HepG2 (cell line): ENCODE results near the gene NOS1AP. TPM values are rescaled to one million over a fixed set of nuclear protein-coding genes. Genes with fewer than 3 reads are reported as not detected.

ENCODE experiments used
- ATAC-seq: fragments of 200-7000 bp; cut with Tn5 transposase; 3 replicates; pipeline ENCODE4 v1.9.1; 2020; ENCODE audit warnings: mild to moderate bottlenecking, moderate library complexity
- BruUV-seq: library from RNA; stranded (reverse); fragments of 400-500 nt; replicated peaks from 2 replicates; lab custom pipeline; 2021; lab: Mats Ljungman, UMichigan
- CTCF ChIA-PET: fragments of 300-600 bp; formaldehyde crosslinking; extraction: SDS; loops from one replicate; lab custom pipeline; 2021; ENCODE audit warnings: low total read pairs, inconsistent platforms, low intra/inter-chr PET ratio; lab: Yijun Ruan, JAX
- POLR2A ChIA-PET: fragments of 350-600 bp; sonication (Branson Sonifier 250); formaldehyde crosslinking; loops from one replicate; lab custom pipeline; 2020; ENCODE audit warnings: antibody characterized with exemption, inconsistent platforms; lab: Yijun Ruan, JAX
- DNase-seq: peaks from one replicate; pipeline ENCODE4 v3.0.0-alpha.2; 2015; ENCODE audit warnings: low spot score
- FAIRE-seq: peaks from 3 replicates; lab custom pipeline; 2011; peaks lifted over from hg19 to GRCh38; lab: Jason Lieb, UNC
- H2AFZ ChIP-seq: one replicate; pipeline ENCODE4 v1.6.1; 2011; ENCODE audit warnings: low read length, inconsistent platforms
- H3K27ac ChIP-seq: fragments of 300-600 bp; 3 replicates; pipeline ENCODE4 v1.8.0; 2011; ENCODE audit warnings: mixed run types, mild to moderate bottlenecking, mixed read lengths, low read length, inconsistent platforms; ENCODE audit not compliant: insufficient read depth; ENCODE audit errors: extremely low read length
- H3K27me3 ChIP-seq, 2 experiments: fragments of 200-600 bp in 1 of 2; 2 replicates in 1 of 2; 3 replicates in 1 of 2; pipeline versions ENCODE4 v1.6.0 to v1.8.0; 2011; ENCODE audit warnings: low read length in 2 of 2, mild to moderate bottlenecking in 2 of 2, moderate library complexity in 2 of 2, inconsistent platforms in 1 of 2; ENCODE audit not compliant: insufficient read depth in 2 of 2, control insufficient read depth in 1 of 2
- H3K36me3 ChIP-seq, 2 experiments: fragments of 200-600 bp in 1 of 2; replicated peaks in 1 of 2; 2 replicates in 1 of 2; 3 replicates in 1 of 2; pipeline versions ENCODE4 v1.5.1 to v1.8.0; 2011; ENCODE audit warnings: low read length in 2 of 2, inconsistent platforms in 1 of 2; ENCODE audit not compliant: insufficient read depth in 2 of 2, control insufficient read depth in 1 of 2
- H3K4me1 ChIP-seq: 2 replicates; pipeline ENCODE4 v1.5.1; 2012; ENCODE audit warnings: low read length, inconsistent platforms; ENCODE audit not compliant: insufficient read depth
- H3K4me2 ChIP-seq: 2 replicates; pipeline ENCODE4 v1.6.0; 2011; ENCODE audit warnings: low read depth, low read length, inconsistent platforms
- H3K4me3 ChIP-seq, 3 experiments: fragments of 200-600 bp in 1 of 3; sonication (generic), shearing (Covaris generic) in 1 of 3; replicated peaks in 1 of 3; 2 replicates each; pipeline ENCODE4 v1.5.1; 2011 to 2016; ENCODE audit warnings: low read length in 3 of 3, inconsistent platforms in 2 of 3, low read depth in 2 of 3, mild to moderate bottlenecking in 2 of 3, control low read depth in 1 of 3, mixed read lengths in 1 of 3; ENCODE audit not compliant: insufficient read depth in 1 of 3
- H3K79me2 ChIP-seq: one replicate; pipeline ENCODE4 v1.6.1; 2011; ENCODE audit warnings: low read length, inconsistent platforms; ENCODE audit not compliant: insufficient read depth
- H3K9ac ChIP-seq: 2 replicates; pipeline ENCODE4 v1.6.0; 2011; ENCODE audit warnings: mild to moderate bottlenecking, low read depth, low read length, inconsistent platforms; ENCODE audit not compliant: insufficient read depth
- H3K9me3 ChIP-seq: 2 replicates; pipeline ENCODE4 v1.5.1; 2012; ENCODE audit warnings: mild to moderate bottlenecking, low read length
- H4K20me1 ChIP-seq: 2 replicates; pipeline ENCODE4 v1.6.0; 2011; ENCODE audit warnings: inconsistent platforms, mild to moderate bottlenecking, low read length, moderate library complexity; ENCODE audit not compliant: insufficient read depth
- CBX1 ChIP-seq: IDR thresholded peaks from one replicate; pipeline ENCODE4 v1.6.1; 2016; ENCODE audit warnings: antibody characterized with exemption, low read depth
- FOXK1 ChIP-seq: sonication (generic); formaldehyde crosslinking; IDR thresholded peaks from 2 replicates; pipeline ENCODE4 v1.4.0; 2020; ENCODE audit warnings: low read depth, missing genetic modification reagents, borderline replicate concordance
- HNRNPK ChIP-seq: fragments of 200-400 bp; formaldehyde crosslinking; IDR thresholded peaks from 2 replicates; pipeline ENCODE4 v1.6.1; 2018; ENCODE audit warnings: low read length, low read depth, moderate library complexity, mild to moderate bottlenecking; ENCODE audit not compliant: poor library complexity, severe bottlenecking
- KAT8 ChIP-seq: IDR thresholded peaks from 2 replicates; pipeline ENCODE4 v1.6.1; 2016; ENCODE audit warnings: missing genetic modification reagents, missing compliant biosample characterization
- RAD21 ChIP-seq: fragments of 450-650 bp; formaldehyde crosslinking; IDR thresholded peaks from 2 replicates; pipeline ENCODE4 v1.5.0; 2020; ENCODE audit warnings: mild to moderate bottlenecking
- RORA ChIP-seq: sonication (generic); formaldehyde crosslinking; IDR thresholded peaks from 2 replicates; pipeline ENCODE4 v1.5.0; 2020; ENCODE audit warnings: mild to moderate bottlenecking, missing genetic modification reagents, moderate library complexity
- SMYD3 ChIP-seq: sonication (generic); formaldehyde crosslinking; IDR thresholded peaks from 2 replicates; pipeline ENCODE4 v1.8.1; 2023; ENCODE audit warnings: mild to moderate bottlenecking, missing genetic modification reagents
- SNAPC2 ChIP-seq: sonication (generic); formaldehyde crosslinking; IDR thresholded peaks from 2 replicates; pipeline ENCODE4 v1.8.1; 2022; ENCODE audit warnings: mild to moderate bottlenecking, missing genetic modification reagents
- SRF ChIP-seq: IDR thresholded peaks from 2 replicates; pipeline ENCODE4 v1.6.1; 2011; ENCODE audit warnings: mild to moderate bottlenecking, low read depth, low read length, moderate library complexity
- STAT5B ChIP-seq: sonication (generic); formaldehyde crosslinking; IDR thresholded peaks from 2 replicates; pipeline ENCODE4 v1.4.0; 2020; ENCODE audit warnings: missing genetic modification reagents
- WIZ ChIP-seq: sonication (generic); formaldehyde crosslinking; IDR thresholded peaks from 2 replicates; pipeline ENCODE4 v1.5.1; 2020; ENCODE audit warnings: mild to moderate bottlenecking, missing genetic modification reagents
- ZNF253 ChIP-seq: sonication (generic); formaldehyde crosslinking; IDR thresholded peaks from 2 replicates; pipeline ENCODE4 v1.8.0; 2022; ENCODE audit warnings: mild to moderate bottlenecking, missing genetic modification reagents, borderline replicate concordance
- ZNF350 ChIP-seq: sonication (generic); formaldehyde crosslinking; IDR thresholded peaks from 2 replicates; pipeline ENCODE4 v1.4.0; 2020; ENCODE audit warnings: mild to moderate bottlenecking, low read depth, missing genetic modification reagents, borderline replicate concordance
- ZNF569 ChIP-seq: sonication (generic); formaldehyde crosslinking; IDR thresholded peaks from 2 replicates; pipeline ENCODE4 v1.5.0; 2020; ENCODE audit warnings: mild to moderate bottlenecking, missing genetic modification reagents, moderate library complexity, borderline replicate concordance
- in situ Hi-C: cut with HindIII; loops from 2 replicates; pipeline ENCODE4 v1.10.0; 2017; ENCODE audit warnings: low pct_unique_long_range_greater_than_20kb; ENCODE audit not compliant: extremely low pct_ligation_motif_present
- intact Hi-C: fragments of 100-400 bp; cut with micrococcal nuclease; formaldehyde crosslinking; loops from one replicate; pipeline ENCODE4 v1.10.0; 2022; ENCODE audit not compliant: unreplicated experiment
- polyA plus RNA-seq, 8 experiments: library from polyadenylated mRNA; depleted of rRNA in 3 of 8; stranded (reverse) in 7 of 8; unstranded in 1 of 8; fragments of >200 nt; fragmentation: Illumina TruSeq in 4 of 8; extraction: Trizol in 4 of 8; gene quantifications; 2 replicates each; pipeline versions ENCODE4 v1.2.1 to v1.2.3, GENCODE V29; 2011 to 2016; ENCODE audit warnings: low read depth in 4 of 8, missing spikeins in 1 of 8, mixed read lengths in 1 of 8; ENCODE audit not compliant: insufficient read depth in 1 of 8
- total RNA-seq, 5 experiments: library from RNA; depleted of rRNA; stranded (reverse); fragments of >200 nt; fragmentation: Illumina TruSeq; extraction: Trizol; gene quantifications; 2 replicates each; pipeline ENCODE4 v1.2.3, GENCODE V29; 2016; ENCODE audit warnings: low read depth in 1 of 5

The NOS1AP gene
- total and polyA plus RNA-seq, 2 of the 13 experiments (the other 11 are each of a cell fraction or from before 2014, with no cell fraction given) = 2.0 to 3.3 TPM

DNA sequence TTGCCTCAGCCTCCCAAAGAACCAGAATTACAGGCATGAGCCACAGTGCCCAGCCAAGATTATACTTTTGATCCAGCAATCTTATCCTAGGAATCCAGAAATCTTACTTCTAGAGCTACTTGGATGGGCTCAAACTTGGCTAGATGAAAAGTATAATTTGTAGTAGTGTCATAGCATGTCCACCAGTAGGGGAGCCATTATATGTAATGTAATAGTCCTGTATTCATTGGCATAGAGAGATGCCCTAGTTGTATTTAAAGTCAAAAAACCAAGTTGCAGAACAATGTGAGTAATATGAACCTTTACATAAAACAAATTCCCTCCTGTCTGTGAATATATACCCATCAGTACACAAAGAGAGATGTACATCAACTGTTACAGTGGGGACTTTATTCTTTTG, 83.9 kb downstream of the NOS1AP start:
- in situ Hi-C loops (no loop called here), intact Hi-C loops (no loop called here)
- no peak for DNase-seq
- TF ChIP-seq ZNF569 (CRISPR knock-in tag) = no peak
- TF ChIP-seq RAD21 (CRISPR knock-in tag) = no peak
- TF ChIP-seq ZNF253 (CRISPR knock-in tag) = no peak
- TF ChIP-seq CBX1 = no peak
- no peak for TF ChIP-seq RORA
- TF ChIP-seq SRF = no peak
- TF ChIP-seq STAT5B = no peak
- TF ChIP-seq ZNF350 = no peak
- TF ChIP-seq KAT8 (CRISPR knock-in tag) = no peak
- no peak for TF ChIP-seq SNAPC2 (CRISPR knock-in tag)
- no peak for TF ChIP-seq HNRNPK
- no peak for TF ChIP-seq WIZ (CRISPR knock-in tag)
- no peak for TF ChIP-seq FOXK1
- no peak for TF ChIP-seq SMYD3 (CRISPR knock-in tag)
- ChIA-PET POLR2A (no interaction called here), CTCF (no interaction called here)
- peaks cover 56% of the 10 kb centered on the region for H3K4me1 ChIP-seq
- FAIRE-seq = no peak
- H3K36me3 ChIP-seq = peaks cover 1 to 12% of the 10 kb centered on the region in 2 experiments; a peak in 1 of 5 replicates
- H3K27ac ChIP-seq = no peak overlapping the region
- no peaks in the 10 kb centered on the region for H3K9me3 ChIP-seq
- no TSS peak for BruUV-seq
- no peak overlapping the region for H3K4me2 ChIP-seq
- H2AFZ ChIP-seq = no peak overlapping the region
- no peak for ATAC-seq
- no peak overlapping the region for H3K9ac ChIP-seq
- peaks cover 34% of the 10 kb centered on the region for H3K79me2 ChIP-seq
- no peaks in the 10 kb centered on the region for H4K20me1 ChIP-seq
- H3K4me3 ChIP-seq = no peak overlapping the region
- H3K27me3 ChIP-seq = no peaks in the 10 kb centered on the region
